OCI-LY1 (cell line): ENCODE measurements around the gene PTPRE.

Experiments used
- H2AFZ ChIP-seq: fragments of 200-600 bp; sonication (generic), shearing (Covaris generic); 2 replicates; pipeline ENCODE4 v1.6.0; 2014; ENCODE audit warnings: antibody characterized with exemption, mild to moderate bottlenecking, low read length
- H3F3A ChIP-seq: fragments of 200-600 bp; sonication (generic), shearing (Covaris generic); 2 replicates; pipeline ENCODE4 v1.6.0; 2014; ENCODE audit warnings: mild to moderate bottlenecking, antibody characterized with exemption, low read length, moderate library complexity; ENCODE audit not compliant: insufficient read depth
- H3K27ac ChIP-seq: fragments of 200-600 bp; sonication (generic); 2 replicates; pipeline ENCODE4 v1.5.1; 2014; ENCODE audit warnings: low read length, mixed run types, mild to moderate bottlenecking, low read depth; ENCODE audit not compliant: poor library complexity, severe bottlenecking
- H3K27me3 ChIP-seq: fragments of 200-600 bp; sonication (generic); 2 replicates; pipeline ENCODE4 v1.6.0; 2014; ENCODE audit warnings: antibody characterized with exemption, mild to moderate bottlenecking, low read length, moderate library complexity; ENCODE audit not compliant: insufficient read depth
- H3K36me3 ChIP-seq: fragments of 200-600 bp; sonication (generic); 2 replicates; pipeline ENCODE4 v1.6.1; 2014; ENCODE audit warnings: mild to moderate bottlenecking, antibody characterized with exemption, low read length, moderate library complexity, mixed read lengths; ENCODE audit not compliant: insufficient read depth
- H3K4me1 ChIP-seq: fragments of 200-600 bp; sonication (generic); 2 replicates; pipeline ENCODE4 v1.5.1; 2014; ENCODE audit warnings: mild to moderate bottlenecking, low read length, moderate library complexity; ENCODE audit not compliant: insufficient read depth, severe bottlenecking
- H3K4me2 ChIP-seq: fragments of 200-600 bp; sonication (generic), shearing (Covaris generic); 2 replicates; pipeline ENCODE4 v1.6.1; 2014; ENCODE audit warnings: low read length
- H3K4me3 ChIP-seq: fragments of 200-600 bp; sonication (generic); 2 replicates; pipeline ENCODE4 v1.5.1; 2014; ENCODE audit warnings: low read length, low read depth, mild to moderate bottlenecking, mixed read lengths; ENCODE audit not compliant: poor library complexity, severe bottlenecking
- H3K79me2 ChIP-seq: fragments of 200-600 bp; shearing (Covaris generic); 2 replicates; pipeline ENCODE4 v1.6.1; 2016; ENCODE audit warnings: mixed run types, low read length, mixed read lengths; ENCODE audit not compliant: insufficient read depth
- H3K9ac ChIP-seq: fragments of 200-600 bp; sonication (generic), shearing (Covaris generic); 2 replicates; pipeline ENCODE4 v1.6.1; 2014; ENCODE audit warnings: mild to moderate bottlenecking, low read length, mixed read lengths
- H3K9me2 ChIP-seq: fragments of 200-600 bp; sonication (generic), shearing (Covaris generic); 2 replicates; pipeline ENCODE4 v1.6.1; 2014; ENCODE audit warnings: low read depth, mild to moderate bottlenecking, low read length, mixed read lengths
- H3K9me3 ChIP-seq: fragments of 200-600 bp; shearing (Covaris generic); 2 replicates; pipeline ENCODE4 v1.6.1; 2014; ENCODE audit warnings: low read length, mixed read lengths
- H4K20me1 ChIP-seq: fragments of 200-600 bp; sonication (generic), shearing (Covaris generic); 2 replicates; pipeline ENCODE4 v1.6.0; 2016; ENCODE audit warnings: mild to moderate bottlenecking, low read length; ENCODE audit not compliant: insufficient read depth
- CTCF ChIP-seq: fragments of 200-600 bp; sonication (generic), shearing (Covaris generic); IDR thresholded peaks from 2 replicates; pipeline ENCODE4 v1.5.1; 2017; ENCODE audit warnings: mild to moderate bottlenecking, antibody characterized with exemption, low read length, moderate library complexity, mixed read lengths
- EZH2 ChIP-seq: fragments of 200-600 bp; sonication (generic), shearing (Covaris generic); IDR thresholded peaks from 2 replicates; pipeline ENCODE4 v1.8.0; 2017; ENCODE audit warnings: borderline replicate concordance, mixed run types, mild to moderate bottlenecking, antibody characterized with exemption, low read length, moderate library complexity, mixed read lengths

The PTPRE gene

GRCh38 chr10:128130051-128130450 is 223.1 kb downstream of the PTPRE start:
- Histone ChIP-seq H4K20me1 (no peaks in the 10 kb centered on the region), H3K79me2 (peaks cover 10% of the 10 kb centered on the region), H3K4me3 (no peak overlapping the region), H3K9me2 (no peaks in the 10 kb centered on the region), H3K27me3 (no peaks in the 10 kb centered on the region), H3K36me3 (peaks cover 10% of the 10 kb centered on the region; the same call in 1 of the 2 replicates), H3K9ac (no peak overlapping the region), H3K9me3 (no peaks in the 10 kb centered on the region), H3F3A (no peaks in the 10 kb centered on the region), H2AFZ (no peak overlapping the region), H3K27ac (no peak overlapping the region), H3K4me2 (no peak overlapping the region), H3K4me1 (peaks cover 8% of the 10 kb centered on the region)
- TF ChIP-seq CTCF, result no peak
- TF ChIP-seq EZH2, result no peak
